Measurements from ENCODE around the gene CD101. TPM values are rescaled to one million over a fixed set of nuclear protein-coding genes. Genes with fewer than 3 reads are reported as not detected.

CD101 gene
- total RNA-seq, 4 donors from 2014 or later: 0.42 to 3.4 (median 2.2) TPM

GRCh38 chr1:116986421-116987255, 14.9 kb upstream of the CD101 start:
- intact Hi-C loops (cut with DNase I): no loop called here
- no peak for DNase-seq

DNA sequence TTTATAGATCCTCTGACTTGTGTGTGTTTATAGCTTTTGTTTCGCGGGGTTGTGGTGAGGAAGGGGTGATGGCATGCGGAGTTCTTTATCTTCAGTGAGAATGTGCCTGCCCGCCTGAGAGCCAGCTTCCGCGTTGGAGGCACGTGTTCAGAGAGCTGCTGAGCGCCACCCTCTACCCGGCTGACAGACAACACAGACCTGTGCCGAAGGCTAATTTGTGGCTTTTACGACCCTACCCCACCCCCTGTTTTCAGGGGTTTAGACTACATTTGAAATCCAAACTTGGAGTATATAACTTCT, 14.4 kb upstream of the CD101 start:
- Histone ChIP-seq H3K4me3 (no peak overlapping the region), H3K4me1 (peaks cover 0 to 60% (median 35%) of the 10 kb centered on the region in 3 donors), H3K36me3 (peaks cover 3 to 43% (median 3%) of the 10 kb centered on the region in 3 donors), H3K9me3 (no peaks in the 10 kb centered on the region), H3K27ac (no peak overlapping the region), H3K27me3 (no peaks in the 10 kb centered on the region)
- 79 to 82% methylated on average over 11 of the region's 11 CpGs for WGBS, 2 donors
- intact Hi-C loops (cut with DNase I): no loop called here
- no peak for TF ChIP-seq POLR2A (IDR thresholded peaks at IDR 0.05)
- TF ChIP-seq, protein P1, sequence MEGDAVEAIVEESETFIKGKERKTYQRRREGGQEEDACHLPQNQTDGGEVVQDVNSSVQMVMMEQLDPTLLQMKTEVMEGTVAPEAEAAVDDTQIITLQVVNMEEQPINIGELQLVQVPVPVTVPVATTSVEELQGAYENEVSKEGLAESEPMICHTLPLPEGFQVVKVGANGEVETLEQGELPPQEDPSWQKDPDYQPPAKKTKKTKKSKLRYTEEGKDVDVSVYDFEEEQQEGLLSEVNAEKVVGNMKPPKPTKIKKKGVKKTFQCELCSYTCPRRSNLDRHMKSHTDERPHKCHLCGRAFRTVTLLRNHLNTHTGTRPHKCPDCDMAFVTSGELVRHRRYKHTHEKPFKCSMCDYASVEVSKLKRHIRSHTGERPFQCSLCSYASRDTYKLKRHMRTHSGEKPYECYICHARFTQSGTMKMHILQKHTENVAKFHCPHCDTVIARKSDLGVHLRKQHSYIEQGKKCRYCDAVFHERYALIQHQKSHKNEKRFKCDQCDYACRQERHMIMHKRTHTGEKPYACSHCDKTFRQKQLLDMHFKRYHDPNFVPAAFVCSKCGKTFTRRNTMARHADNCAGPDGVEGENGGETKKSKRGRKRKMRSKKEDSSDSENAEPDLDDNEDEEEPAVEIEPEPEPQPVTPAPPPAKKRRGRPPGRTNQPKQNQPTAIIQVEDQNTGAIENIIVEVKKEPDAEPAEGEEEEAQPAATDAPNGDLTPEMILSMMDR (IDR thresholded peaks at IDR 0.05): no peak
- no peak for DNase-seq

More at GRCh38 chr1:116986421-116987255, 14.9 kb upstream of the CD101 start:
- Histone ChIP-seq H3K27me3 (no peaks in the 10 kb centered on the region), H3K27ac (no peak overlapping the region), H3K4me1 (peaks cover 0 to 55% (median 31%) of the 10 kb centered on the region in 3 donors), H3K4me3 (no peak overlapping the region), H3K36me3 (peaks cover 3 to 43% (median 3%) of the 10 kb centered on the region in 3 donors), H3K9me3 (no peaks in the 10 kb centered on the region)
- WGBS, 2 donors: 70 to 83% methylated on average over 17 to 23 of the region's 29 CpGs
- no peak for TF ChIP-seq POLR2A (IDR thresholded peaks at IDR 0.05)
- TF ChIP-seq, protein P1 (IDR thresholded peaks at IDR 0.05): no peak

- no peak overlapping the region for H3K4me3 ChIP-seq
- H3K4me1 ChIP-seq: peaks cover 0 to 49% (median 35%) of the 10 kb centered on the region in 3 donors
- intact Hi-C loops (cut with DNase I): no loop called here
- H3K9me3 ChIP-seq: no peaks in the 10 kb centered on the region
- 54 to 56% methylated on average over 3 to 4 of the region's 7 CpGs for WGBS, 2 donors
- no peak for DNase-seq
- H3K27me3 ChIP-seq: no peaks in the 10 kb centered on the region
- TF ChIP-seq POLR2A (IDR thresholded peaks at IDR 0.05): no peak
- TF ChIP-seq, protein P1 (IDR thresholded peaks at IDR 0.05): no peak
- H3K27ac ChIP-seq: peak overlapping the region in 3 of 4 donors; percentile 28 to 71 (median 31)
- H3K36me3 ChIP-seq: peaks cover 3 to 43% (median 3%) of the 10 kb centered on the region in 3 donors
These were observed 13.3 kb upstream of the CD101 start for GRCh38 chr1:116988248-116988647.

DNA sequence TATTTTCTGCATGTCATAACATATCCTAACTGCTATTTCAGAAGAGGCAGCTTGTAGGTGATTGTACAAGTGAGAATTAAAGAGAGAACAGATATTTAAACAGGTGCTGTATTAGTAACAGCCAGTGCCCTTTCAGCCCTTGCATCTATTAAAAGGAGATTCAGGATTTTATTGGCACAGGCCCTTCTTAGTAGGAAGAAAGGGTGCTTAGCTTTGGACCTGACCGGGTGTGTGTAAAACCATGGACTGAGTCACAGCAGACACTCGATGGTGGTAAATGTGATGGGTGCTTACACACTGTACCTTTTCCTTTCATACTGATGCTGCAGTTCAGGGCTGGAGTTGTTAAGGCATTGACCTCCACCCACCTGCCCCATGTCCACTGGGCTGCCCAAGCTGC, 12.7 kb upstream of the CD101 start:
- Histone ChIP-seq H3K9me3 (no peaks in the 10 kb centered on the region), H3K36me3 (peaks cover 3 to 40% (median 3%) of the 10 kb centered on the region in 3 donors), H3K27ac (peak overlapping the region in 3 of 4 donors; percentile 31 to 71 (median 59)), H3K4me1 (peaks cover 0 to 47% (median 35%) of the 10 kb centered on the region in 3 donors), H3K4me3 (no peak overlapping the region), H3K27me3 (no peaks in the 10 kb centered on the region)
- TF ChIP-seq, protein P1 (IDR thresholded peaks at IDR 0.05): no peak
- no peak for TF ChIP-seq POLR2A (IDR thresholded peaks at IDR 0.05)
- WGBS, 2 donors: 33 to 48% methylated on average over 2 of the region's 2 CpGs
- intact Hi-C loops (cut with DNase I): no loop called here
- no peak for DNase-seq

GRCh38 chr1:116989835-116990234, 11.7 kb upstream of the CD101 start:
- Histone ChIP-seq H3K27me3 (no peaks in the 10 kb centered on the region), H3K36me3 (peaks cover 3 to 31% (median 3%) of the 10 kb centered on the region in 3 donors), H3K4me3 (no peak overlapping the region), H3K27ac (peak overlapping the region; percentile 30 to 71 (median 46)), H3K9me3 (no peaks in the 10 kb centered on the region), H3K4me1 (peaks cover 0 to 47% (median 35%) of the 10 kb centered on the region in 3 donors)
- DNase-seq: no peak
- WGBS, 2 donors: 29 to 33% methylated on average over 5 of the region's 5 CpGs
- TF ChIP-seq, protein P1 (IDR thresholded peaks at IDR 0.05): no peak
- TF ChIP-seq POLR2A (IDR thresholded peaks at IDR 0.05): peak in 1 of 4 donors; percentile 12
- intact Hi-C loops (cut with DNase I): no loop called here

All from esophagus squamous epithelium (tissue), 5 donors.